HG02884 (cell line): Measurements from ENCODE around the gene MATCAP1.

Experiments
- ATAC-seq: cut with Tn5 transposase; IDR thresholded peaks from one replicate; pipeline ENCODE4 v1.9.1; 2021; ENCODE audit warnings: mild to moderate bottlenecking, moderate library complexity; ENCODE audit not compliant: unreplicated experiment

Gene MATCAP1

GRCh38 chr16:67144943-67145342 is 38.8 kb downstream of the MATCAP1 start:
- no peak for ATAC-seq

DNA sequence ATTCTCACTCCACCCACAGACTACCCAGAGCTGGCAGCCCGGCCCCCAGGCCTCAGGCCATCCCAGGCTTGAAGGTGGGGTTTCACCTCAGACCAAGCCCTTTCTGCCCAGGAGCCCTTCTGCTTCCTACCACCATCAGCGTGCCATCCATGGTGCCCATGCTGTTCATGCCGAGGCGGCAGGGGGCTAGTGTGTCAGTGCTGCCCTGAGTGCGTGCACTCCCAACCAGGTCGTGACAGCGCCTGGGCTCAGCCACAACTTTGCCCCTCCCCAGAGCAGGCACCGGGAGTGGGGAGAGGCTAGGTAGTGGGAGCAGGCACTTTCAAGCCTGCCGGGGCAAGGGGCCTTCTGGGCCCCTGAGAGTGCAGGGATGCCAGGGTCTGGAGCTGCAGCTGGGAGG is 41.4 kb downstream of the MATCAP1 start:
- ATAC-seq: no peak

GRCh38 chr16:67141391-67141790 is 42.4 kb downstream of the MATCAP1 start:
- no peak for ATAC-seq

GRCh38 chr16:67137605-67138004 is 46.2 kb downstream of the MATCAP1 start:
- no peak for ATAC-seq

DNA sequence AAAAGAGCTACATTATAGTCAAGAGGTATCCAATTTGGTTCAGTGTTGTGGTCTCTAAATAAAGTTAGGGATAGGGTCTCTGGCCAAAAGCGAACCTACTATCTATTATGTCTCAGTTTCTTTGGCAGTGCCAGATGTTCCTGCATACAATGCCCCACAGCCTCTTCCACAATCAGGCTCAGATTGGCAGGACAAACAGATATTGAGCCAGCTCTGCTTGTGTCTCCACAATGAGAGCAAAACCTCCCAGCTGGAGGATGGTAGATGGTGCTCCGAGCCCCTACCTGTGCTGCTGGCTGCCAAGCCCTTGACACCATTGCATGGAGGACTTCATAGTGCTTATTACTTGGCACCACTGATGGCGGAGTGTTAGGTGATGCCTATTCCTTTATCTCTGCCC is 54.3 kb downstream of the MATCAP1 start:
- ATAC-seq: no peak

- no peak for ATAC-seq
Measured at GRCh38 chr16:67128887-67129286, 54.9 kb downstream of the MATCAP1 start.

GRCh38 chr16:67128417-67128816 is 55.3 kb downstream of the MATCAP1 start:
- ATAC-seq: no peak
